Measurements from ENCODE around the gene NLE1.
"Not testable (repeated sequence)": the region's sequence is repeated elsewhere in the genome, so short reads cannot be mapped to it uniquely, and the experiment has no call there.

The NLE1 gene

GRCh38 chr17:35127751-35128514 lies 14.2 kb downstream of the NLE1 start:
- no peak for DNase-seq

- no peak for DNase-seq
Observed at GRCh38 chr17:35121315-35121714, 20.8 kb downstream of the NLE1 start, which contains the start of gene FNDC8. Gene FNDC8 (plus strand): TSS chr17:35121615. CDS start chr17:35121694, 79 bp downstream.

DNA sequence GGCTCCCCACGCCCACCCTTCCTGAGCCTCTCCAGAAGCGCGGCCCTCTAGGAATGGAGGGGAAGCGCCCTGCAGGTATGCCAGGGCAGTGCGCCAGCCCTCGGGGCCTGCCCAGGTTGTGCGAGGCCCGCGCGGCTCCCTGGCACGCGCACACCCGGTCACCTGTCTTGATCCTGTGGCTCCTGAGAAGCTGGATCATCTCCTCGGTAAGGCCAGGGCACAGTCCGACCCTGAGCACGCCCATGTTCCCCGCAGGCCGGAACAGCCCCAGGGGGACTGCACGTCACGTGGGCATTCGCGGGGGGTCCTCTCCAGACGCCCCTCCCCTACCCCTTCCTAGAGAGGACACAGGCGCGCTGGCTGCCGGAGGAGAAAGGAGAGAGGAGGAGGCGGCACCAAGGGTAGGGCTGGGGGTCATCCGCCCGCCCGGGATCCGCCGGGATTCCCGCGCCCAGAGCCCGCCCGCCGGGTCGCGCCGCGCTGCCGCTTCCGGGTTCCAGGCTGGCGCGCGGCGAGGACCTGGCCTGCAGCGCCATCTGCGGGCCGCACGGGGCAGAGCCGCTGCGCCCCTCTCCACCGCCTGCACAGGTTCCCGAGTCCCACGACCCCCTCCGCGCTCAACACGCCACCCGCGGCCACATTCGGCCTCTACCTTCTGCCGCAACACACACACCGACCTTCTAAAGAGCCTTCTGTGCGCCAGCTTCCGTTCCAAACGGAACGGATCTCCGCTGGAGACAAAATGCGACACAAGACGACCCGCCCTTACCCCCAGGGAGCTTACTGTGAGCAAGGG lies 22.5 kb downstream of the NLE1 start, which contains the start of gene RAD51D:
RAD51D (minus strand) TSS at position 491 of the 796 bp plus-strand sequence; CDS start at position 244, 247 bp downstream.
- peak; percentile 71 for DNase-seq

GRCh38 chr17:35117984-35118383 lies 24.1 kb downstream of the NLE1 start:
- no peak for DNase-seq

DNA sequence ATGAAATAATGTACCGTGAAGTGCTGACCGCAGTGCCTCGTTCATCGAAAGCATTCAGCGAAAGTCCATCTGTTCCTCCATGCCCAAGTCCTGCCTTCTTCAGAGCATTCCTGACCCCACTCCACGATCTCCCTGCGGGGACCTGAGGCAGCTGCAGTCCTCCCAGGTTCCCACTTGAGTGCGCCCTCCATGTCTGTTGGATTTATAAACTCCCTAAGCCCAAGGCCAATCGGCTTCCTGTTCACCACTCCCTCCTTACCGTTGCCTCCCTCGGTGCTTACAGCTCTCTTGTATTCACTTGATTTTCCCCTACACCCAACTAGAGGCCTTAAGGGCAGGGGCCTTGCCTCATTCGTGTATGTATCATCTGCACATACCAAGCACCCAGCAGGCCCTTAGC lies 25.3 kb downstream of the NLE1 start:
- DNase-seq = no peak

DNA sequence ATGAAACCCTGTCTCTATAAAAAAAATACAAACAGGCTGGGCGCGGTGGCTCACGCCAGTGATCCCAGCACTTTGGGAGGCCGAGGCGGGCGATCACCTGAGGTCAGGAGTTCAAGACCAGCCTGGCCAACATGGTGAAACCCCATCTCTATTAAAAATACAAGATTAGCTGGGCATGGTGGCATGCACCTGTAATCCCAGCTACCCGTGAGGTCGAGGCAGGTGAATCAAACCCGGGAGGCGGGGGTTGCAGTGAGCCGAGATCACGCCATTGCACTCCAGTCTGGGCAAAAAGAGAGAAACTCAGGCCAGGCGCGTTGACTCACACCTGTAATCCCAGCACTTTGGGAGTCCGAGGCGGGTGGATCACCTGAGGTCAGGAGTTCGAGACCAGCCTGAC lies 31.3 kb downstream of the NLE1 start:
- DNase-seq = not testable (repeated sequence)

DNA sequence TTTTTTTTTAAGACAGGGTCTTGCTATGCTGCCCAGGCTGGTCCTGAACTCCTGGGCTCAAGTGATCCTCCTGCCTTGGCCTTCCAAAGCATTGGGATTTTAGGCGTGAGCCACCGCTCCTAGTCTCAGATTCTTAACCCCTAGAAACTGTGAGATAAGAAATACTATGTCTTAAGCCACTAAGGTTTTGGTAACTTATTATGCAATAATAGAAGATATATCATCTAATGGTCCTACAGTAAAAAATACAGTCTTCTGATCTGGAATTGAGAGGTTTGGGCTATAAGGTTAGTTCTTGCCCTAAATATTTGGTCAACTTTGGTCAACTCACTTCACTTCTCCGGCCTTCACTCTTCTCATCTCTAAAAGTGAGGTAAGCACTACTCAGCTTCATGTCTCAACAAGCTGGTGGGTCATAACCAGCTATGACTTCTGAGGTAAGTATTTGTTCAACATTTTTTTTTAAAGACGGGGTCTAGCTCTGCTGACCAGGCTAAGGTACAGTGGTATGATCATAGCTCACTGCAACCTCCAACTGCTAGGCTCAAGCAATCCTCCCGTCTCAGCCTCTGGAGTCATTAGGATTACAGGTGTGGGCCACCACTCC lies 37.2 kb downstream of the NLE1 start:
- DNase-seq = no peak

DNA sequence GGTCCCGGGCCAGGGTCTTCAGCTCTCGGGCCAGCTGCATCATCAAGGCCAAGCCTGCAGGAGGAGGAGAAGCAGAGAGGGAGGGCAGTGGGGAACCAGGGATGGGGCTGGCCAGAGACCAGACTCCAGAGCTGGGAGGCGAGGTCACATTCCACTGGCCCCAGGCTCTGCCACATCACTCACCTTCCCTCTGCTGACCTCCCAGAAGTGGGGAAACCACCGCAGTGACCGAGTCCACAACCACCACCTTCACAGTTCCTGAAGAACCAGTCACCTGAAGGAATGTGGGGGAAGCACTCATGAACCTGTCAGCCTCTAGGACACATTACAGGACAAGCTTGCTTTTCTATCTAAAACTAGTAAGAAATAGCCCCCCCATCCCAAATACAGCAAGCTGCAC lies 38.8 kb downstream of the NLE1 start:
- DNase-seq = no peak

- DNase-seq = no peak
Observed at GRCh38 chr17:35101725-35102124, 40.4 kb downstream of the NLE1 start.

- no peak for DNase-seq
Observed at GRCh38 chr17:35101036-35101435, 41.1 kb downstream of the NLE1 start.

DNA sequence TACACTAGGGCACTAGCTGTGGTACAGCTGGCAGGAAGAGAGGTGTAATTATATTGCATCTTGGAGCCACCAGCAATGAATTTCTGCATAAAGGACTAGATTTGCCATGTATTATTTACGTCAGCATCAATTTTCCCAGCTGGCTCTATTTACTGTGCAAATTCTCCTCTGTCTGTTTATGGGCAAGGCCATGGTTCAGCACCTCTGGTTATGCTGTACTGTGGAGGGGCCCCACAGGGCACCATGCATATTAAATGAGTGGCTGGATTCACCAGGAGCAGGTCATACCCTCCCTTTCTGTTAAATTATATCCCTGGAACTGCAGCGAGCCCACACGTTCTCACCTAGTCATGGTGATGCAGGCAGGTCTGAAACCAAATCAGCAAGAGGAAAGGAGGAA lies 42.2 kb downstream of the NLE1 start:
- no peak for DNase-seq

DNA sequence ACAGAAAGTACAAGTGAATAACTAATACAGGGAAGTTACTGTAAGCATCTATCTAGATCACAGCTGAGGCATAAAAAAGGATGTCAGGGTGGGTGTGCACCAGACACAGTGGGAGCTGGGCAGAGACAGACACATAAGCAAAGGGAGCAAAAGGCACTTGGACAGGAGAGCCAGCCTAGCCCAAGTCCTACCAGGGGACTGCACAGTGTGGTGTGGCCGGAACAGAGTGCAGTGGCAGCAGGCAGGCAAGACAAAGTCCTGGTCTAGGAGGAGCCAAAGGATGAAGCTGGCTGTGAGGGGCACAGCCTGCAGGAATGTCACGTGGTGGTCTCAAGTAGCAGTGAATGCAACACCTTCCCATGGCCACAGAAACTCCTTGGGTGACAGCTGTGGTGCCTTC lies 44.3 kb downstream of the NLE1 start:
- no peak for DNase-seq

GRCh38 chr17:35095741-35096140 lies 46.4 kb downstream of the NLE1 start:
- no peak for DNase-seq

GRCh38 chr17:35094902-35095301 lies 47.2 kb downstream of the NLE1 start:
- DNase-seq = no peak

DNA sequence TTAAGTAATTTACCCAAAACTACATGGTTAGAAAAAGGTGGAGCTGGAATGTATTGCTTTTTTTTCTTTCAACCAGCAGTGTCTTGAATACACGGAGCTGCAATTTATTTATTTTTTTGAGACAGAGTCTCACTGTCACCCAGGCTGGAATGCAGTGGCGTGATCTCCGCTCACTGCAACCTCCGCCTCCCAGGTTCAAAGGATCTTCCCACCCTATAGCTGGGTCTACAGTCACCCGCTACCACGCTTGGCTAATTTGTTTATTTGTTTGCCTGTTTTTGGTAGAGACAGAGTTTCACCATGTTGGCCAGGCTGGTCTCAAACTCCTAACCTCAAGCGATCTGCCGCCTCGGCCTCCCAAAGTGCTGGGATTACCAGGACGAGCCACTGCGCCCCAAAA lies 51.4 kb downstream of the NLE1 start:
- DNase-seq = not testable (repeated sequence)

DNA sequence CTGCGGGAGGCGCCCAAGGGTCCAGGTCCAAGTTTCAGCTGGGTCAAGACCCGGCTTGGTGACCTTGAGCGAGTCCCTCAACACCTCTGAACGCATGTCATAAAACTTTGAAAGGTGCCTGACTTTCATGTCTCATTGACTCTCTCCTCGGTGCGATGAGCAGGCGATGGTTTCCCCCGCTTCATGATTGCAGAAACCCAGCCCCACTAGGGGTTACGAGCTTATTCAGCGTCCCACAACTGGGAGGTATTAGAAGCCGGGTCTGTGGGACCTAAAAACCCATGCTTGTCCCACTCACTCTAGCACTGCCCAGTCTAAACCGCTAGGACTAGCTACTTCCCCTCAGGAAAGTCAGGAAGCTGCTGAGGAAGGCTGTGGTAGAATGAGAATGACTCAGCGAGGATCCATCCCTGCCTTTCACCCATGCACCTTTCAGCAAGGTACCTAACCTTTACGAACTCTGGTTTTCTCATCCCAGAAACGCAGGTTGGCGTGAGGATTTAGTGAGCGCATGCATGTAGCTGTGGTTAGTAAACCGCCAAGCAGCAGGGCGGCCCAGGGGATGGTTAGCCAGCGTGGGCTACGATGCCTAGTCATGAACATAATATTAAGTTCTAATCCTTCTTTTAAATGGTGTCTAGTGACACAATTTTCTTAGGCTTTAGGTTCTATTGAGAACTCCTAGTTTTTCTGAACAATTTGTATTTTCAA lies 52.4 kb downstream of the NLE1 start:
- DNase-seq = no peak

- DNase-seq = peak; percentile 65
Observed at GRCh38 chr17:35088881-35089585, 53.1 kb downstream of the NLE1 start.

GRCh38 chr17:35088356-35088880 lies 53.7 kb downstream of the NLE1 start:
- DNase-seq = no peak

DNA sequence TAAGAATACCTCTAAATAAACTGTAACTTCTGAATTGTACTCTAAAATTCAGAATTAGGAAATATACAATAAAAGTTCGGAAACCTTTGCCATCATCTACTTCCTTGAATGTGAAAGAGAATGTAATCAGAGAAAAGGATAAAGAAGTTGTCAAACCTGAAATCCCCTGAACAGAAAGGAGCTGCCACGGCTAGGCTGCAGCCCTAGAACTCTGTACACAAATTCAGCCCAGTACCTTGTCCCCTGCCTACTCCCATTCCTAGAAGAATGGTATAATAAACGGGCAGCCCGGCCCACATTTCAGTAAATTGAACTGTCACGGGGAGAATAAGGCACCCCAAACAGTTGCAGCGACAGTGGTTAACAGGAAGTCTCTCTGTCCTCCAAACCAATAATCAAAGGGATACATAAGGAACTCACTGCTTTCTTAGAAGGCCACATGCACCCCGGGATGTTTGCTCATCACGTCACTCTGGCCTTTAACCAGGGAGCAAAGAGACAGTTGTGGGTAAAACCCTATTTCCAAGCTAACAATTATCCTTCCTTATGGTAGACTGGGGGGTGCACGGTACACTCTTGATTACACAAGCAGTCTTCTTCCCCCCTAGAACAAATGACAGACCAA lies 54.3 kb downstream of the NLE1 start:
- no peak for DNase-seq

- DNase-seq = no peak
Observed at GRCh38 chr17:35086931-35087573, 55.1 kb downstream of the NLE1 start.

DNA sequence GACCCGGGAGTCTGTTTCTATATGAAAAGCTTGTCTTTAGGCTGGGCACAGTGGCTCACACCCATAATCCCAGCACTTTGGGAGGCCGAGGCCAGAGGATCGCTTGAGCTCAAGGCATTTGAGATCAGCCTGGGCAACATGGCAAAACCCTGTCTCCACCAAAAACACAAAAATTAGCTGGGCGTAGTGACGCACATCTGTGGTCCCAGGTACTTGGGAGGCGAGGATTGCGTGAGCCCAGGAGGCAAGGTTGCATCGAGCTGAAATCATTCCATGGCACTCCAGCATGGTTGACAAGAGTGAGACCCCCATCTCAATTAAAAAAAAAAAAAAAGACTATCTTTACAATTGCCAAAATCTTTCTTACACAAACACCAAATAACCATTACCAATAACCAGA lies 55.9 kb downstream of the NLE1 start:
- DNase-seq = no peak

Measured in NCI-H1092 (cell line).